Kidney capillary endothelial cell (primary cell): ENCODE results near the gene OR5D14.

Experiments used
- DNase-seq: peaks from one replicate; pipeline ENCODE4 v3.0.0-alpha.2; 2018; ENCODE audit warnings: low spot score

Gene OR5D14

DNA sequence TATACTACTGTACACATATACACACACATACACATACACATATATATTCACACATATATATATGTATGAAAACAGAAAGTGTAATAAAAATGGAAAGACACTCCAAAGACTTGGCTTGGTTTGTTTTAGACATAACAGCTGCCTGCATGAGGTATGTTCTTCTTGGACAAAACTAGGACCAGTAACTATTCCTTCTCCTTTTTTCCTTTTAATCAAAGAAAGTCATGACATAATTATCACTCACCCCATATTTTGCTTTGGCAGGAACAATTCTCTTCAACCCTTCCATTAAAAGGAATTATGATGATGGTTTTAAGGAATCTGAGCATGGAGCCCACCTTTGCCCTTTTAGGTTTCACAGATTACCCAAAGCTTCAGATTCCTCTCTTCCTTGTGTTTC lies at the start of gene OR5D14:
Gene OR5D14 (plus strand): TSS at position 301 of the 400 bp plus-strand sequence. CDS start 0 bp downstream, at position 301.
- no peak for DNase-seq

DNA sequence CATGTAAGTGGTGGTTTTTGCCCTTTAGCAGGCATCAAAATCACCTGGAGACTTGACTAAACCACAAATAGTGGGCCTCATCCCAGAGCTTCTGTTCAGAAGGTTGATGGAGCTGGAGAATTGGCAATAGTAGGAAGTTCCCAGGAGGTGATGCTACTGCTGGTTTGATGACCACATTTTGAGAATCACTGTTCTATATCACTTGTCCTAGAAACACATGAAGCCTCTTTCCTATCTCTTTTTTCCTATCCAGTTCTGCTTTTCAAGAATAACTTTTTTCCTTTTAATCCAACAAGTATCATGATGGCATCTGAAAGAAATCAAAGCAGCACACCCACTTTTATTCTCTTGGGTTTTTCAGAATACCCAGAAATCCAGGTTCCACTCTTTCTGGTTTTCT lies 22.2 kb upstream of the OR5D14 start, which contains the start of gene OR5D13:
Gene OR5D13 (plus strand): TSS at position 301 of the 400 bp plus-strand sequence. CDS start 0 bp downstream, at position 301.
- no peak for DNase-seq

DNA sequence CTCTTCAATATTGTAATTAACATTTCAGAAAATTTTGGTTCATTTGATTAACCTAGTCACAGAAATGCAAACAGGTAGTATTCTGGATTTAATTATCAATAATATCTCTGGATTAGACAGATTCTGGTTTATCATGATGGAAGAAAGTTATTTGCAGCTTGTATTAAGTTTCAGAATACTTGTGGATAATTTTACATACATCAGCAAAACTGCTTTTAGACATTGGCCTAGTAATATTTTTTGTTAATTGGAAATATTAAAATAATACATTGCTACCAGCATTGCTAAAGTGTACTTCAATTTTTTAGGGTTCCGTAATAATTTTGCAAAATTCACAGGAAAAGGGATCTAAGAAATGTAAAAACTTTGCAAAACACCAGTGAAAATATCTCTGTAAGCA lies 3.8 kb upstream of the OR5D14 start:
- no peak for DNase-seq

- no peak for DNase-seq
Observed at GRCh38 chr11:55793321-55793720, 2.0 kb upstream of the OR5D14 start.

- no peak for DNase-seq
Observed at GRCh38 chr11:55806248-55806647, 10.9 kb downstream of the OR5D14 start.

- DNase-seq, result no peak
Observed at GRCh38 chr11:55811067-55811466, 15.7 kb downstream of the OR5D14 start, which contains the start of gene OR5L1. Gene OR5L1 (plus strand): TSS chr11:55811367. CDS start chr11:55811467, 100 bp downstream.

GRCh38 chr11:55819330-55819729 lies 24.0 kb downstream of the OR5D14 start, which contains the start of gene OR5D18:
Gene OR5D18 (plus strand): TSS chr11:55819630. CDS start chr11:55819630, 0 bp downstream.
- DNase-seq, result no peak

DNA sequence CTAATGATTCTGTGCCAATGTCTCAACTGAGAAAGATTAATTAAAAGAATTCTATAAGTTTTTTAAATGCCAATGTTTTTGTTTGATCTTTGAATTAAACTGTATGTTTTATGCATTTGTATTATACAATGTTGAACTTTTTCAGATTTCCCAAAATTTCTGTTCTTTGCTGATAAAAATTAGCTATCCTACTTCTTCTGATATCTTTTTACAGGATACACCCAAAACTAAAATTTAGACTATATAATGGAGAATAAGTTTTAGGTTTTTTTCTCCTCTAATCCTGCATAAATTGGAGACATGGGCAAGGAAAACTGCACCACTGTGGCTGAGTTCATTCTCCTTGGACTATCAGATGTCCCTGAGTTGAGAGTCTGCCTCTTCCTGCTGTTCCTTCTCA lies 31.6 kb downstream of the OR5D14 start, which contains the start of gene OR5L2:
Gene OR5L2 (plus strand): TSS at position 301 of the 400 bp plus-strand sequence. CDS start 0 bp downstream, at position 301.
- no peak for DNase-seq

DNA sequence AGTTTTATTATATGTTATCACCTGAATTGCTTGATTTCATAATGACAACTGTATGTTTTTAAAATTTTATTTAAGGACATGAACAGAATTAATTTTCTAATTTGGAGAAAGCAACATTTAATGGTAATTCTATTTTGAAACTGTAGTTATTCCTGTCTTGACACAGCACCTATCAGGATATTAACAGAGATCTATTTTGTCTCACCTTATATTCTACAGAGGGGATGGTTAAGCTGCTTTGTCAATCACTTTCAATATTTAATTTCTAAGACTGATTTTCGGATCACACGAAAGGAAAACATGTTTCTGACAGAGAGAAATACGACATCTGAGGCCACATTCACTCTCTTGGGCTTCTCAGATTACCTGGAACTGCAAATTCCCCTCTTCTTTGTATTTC lies 43.1 kb downstream of the OR5D14 start, which contains the start of gene OR5D16:
Gene OR5D16 (plus strand): TSS at position 301 of the 400 bp plus-strand sequence. CDS start 0 bp downstream, at position 301.
- DNase-seq, result no peak
